ENCODE measurements around the gene LRRC41. TPM values are rescaled to one million over a fixed set of nuclear protein-coding genes. Genes with fewer than 3 reads are reported as not detected.
"Not testable (repeated sequence)": the region's sequence is repeated elsewhere in the genome, so short reads cannot be mapped to it uniquely, and the experiment has no call there.

The LRRC41 gene, protein sequence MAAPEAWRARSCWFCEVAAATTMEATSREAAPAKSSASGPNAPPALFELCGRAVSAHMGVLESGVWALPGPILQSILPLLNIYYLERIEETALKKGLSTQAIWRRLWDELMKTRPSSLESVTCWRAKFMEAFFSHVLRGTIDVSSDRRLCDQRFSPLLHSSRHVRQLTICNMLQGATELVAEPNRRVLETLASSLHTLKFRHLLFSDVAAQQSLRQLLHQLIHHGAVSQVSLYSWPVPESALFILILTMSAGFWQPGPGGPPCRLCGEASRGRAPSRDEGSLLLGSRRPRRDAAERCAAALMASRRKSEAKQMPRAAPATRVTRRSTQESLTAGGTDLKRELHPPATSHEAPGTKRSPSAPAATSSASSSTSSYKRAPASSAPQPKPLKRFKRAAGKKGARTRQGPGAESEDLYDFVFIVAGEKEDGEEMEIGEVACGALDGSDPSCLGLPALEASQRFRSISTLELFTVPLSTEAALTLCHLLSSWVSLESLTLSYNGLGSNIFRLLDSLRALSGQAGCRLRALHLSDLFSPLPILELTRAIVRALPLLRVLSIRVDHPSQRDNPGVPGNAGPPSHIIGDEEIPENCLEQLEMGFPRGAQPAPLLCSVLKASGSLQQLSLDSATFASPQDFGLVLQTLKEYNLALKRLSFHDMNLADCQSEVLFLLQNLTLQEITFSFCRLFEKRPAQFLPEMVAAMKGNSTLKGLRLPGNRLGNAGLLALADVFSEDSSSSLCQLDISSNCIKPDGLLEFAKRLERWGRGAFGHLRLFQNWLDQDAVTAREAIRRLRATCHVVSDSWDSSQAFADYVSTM
- 58.3 TPM for polyA plus RNA-seq (ENCODE audit: insufficient read length)

DNA sequence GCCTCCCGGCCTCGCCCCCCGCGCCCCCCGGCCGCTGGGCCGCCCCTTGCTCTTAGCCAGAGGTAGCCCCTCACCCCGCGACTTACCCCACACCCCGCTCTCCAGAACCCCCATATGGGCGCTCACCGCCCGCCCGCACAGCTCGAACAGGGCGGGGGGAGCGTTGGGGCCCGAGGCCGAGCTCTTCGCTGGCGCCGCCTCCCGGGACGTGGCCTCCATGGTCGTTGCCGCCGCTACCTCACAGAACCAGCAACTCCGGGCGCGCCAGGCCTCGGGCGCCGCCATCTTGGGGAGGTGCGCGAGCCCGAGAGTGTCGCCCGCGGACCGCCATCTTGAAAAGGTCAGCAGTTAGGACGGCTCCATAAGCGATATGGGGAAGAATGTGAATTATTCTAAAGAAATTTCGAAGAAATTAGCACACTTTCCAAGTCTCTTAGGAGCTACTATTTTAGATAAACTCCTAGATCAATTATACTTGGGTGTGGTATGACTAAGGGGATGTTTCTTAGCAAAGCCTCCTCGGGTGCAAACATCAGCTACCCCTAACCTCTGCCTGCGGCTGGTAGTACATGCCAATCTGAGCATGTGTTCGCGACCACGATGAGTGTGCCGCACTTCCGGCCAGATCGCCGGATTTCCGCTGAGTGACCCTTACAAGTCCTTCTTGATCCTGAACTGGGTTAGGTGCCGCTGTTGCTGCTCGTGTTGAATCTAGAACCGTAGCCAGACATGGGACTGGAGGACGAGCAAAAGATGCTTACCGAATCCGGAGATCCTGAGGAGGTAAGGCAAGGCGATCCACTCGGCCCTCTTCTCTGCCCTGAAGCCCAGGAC, at the start of gene LRRC41, which contains the start of gene UQCRH:
TSS of gene LRRC41 (minus strand) at position 579 of the 834 bp plus-strand sequence. CDS start at position 285, 294 bp downstream.
TSS of gene UQCRH (plus strand) at position 661 of the 834 bp plus-strand sequence. CDS start at position 730, 69 bp downstream.
- DNase-seq (ENCODE audit: low read depth): peak; percentile 93

DNA sequence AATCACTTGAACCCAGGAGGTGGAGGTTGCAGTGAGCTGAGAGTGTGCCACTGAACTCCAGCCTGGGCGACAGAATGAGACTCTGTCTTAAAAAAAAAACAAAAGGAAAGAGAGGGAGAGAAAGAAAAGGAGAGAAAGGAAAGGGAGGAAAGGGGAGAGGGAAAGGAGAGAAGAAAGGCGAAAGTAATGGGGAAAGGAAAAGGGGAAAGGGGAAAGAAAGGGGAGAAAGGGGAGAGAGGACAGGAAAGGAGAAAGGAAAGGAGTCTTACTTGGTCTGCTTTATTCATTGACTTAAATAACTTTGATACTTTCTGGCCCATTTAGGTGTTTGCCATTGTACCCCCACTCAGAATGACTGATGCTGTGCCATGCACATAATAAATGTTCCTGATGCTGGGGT, 48.9 kb upstream of the LRRC41 start:
- DNase-seq (ENCODE audit: low read depth): no peak

DNA sequence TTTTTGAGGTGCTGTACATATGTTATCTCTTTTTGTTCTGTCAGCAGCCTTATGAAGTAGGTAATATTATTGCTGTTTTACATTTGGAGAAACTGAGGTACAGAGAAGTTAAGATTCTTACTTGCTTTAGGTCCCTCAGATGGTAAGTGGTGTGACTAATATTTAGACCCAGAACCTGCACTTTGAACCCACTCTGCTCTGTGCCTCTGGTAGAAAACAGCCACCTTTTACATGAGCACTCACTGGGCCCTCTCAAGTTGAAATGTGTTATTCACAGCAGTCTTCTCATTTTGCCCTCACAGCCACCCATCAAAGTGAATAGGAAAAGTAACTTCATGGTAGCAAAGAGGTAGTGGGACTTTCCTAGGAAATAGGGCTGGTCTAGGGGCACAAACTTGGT, 41.9 kb upstream of the LRRC41 start:
- no peak for DNase-seq (ENCODE audit: low read depth)

DNA sequence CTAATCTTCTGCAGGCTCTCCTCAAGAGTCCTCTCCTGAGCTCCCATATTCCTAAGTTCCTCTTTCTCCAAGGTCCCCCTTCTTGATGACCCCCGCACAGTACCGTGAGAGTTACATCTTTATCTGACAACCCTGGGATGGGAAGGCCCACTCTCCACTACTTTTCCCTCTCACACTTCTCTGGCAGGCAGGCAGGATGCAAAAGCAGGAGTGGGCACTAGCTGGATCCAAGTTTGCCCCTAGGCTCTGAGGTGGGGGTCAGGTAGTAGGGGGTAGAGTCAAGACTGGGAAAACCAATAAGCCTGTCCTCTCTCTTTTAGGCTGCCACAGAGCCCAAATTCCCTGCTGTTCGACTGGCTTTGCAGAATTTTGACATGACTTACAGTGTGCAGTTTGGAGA, 41.1 kb upstream of the LRRC41 start:
- DNase-seq (ENCODE audit: low read depth): no peak

DNA sequence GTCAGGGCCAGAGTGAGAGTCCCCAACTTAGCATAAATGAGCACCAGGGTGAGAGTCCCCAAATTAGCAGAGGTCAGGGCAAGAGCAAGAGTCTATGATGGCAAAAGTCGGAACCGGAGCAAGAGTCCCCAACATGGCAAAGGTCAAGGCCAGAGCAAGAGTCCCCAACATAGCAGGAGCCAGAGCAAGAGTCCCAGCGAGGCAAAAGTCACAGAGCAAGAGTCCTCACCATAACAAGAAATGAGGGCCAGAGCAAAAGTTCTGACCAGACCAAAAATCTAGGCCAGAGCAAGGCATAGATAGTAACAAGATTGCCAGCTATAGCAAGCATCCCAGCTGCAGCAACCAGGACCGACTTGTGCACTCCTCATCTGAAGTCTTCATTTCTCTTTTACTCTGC, 40.3 kb upstream of the LRRC41 start:
- no peak for DNase-seq (ENCODE audit: low read depth)

DNA sequence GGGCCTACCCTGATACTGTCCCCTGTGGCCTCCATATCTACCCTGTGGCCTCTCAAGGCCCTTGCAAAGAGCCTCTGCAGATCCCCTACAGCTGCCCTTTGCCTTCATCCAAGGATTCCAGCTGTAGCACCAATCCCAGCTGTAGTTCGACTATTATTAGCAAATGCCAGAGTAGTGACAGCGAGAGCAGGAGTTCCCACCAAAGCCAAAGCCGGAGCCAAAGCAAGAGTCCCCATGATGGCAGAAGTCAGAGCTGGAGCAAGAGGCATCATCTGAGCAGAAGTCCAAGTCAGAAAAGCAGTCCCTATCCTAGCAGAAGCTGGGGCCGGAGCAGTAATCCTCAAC, 39.9 kb upstream of the LRRC41 start:
- no peak for DNase-seq (ENCODE audit: low read depth)

DNA sequence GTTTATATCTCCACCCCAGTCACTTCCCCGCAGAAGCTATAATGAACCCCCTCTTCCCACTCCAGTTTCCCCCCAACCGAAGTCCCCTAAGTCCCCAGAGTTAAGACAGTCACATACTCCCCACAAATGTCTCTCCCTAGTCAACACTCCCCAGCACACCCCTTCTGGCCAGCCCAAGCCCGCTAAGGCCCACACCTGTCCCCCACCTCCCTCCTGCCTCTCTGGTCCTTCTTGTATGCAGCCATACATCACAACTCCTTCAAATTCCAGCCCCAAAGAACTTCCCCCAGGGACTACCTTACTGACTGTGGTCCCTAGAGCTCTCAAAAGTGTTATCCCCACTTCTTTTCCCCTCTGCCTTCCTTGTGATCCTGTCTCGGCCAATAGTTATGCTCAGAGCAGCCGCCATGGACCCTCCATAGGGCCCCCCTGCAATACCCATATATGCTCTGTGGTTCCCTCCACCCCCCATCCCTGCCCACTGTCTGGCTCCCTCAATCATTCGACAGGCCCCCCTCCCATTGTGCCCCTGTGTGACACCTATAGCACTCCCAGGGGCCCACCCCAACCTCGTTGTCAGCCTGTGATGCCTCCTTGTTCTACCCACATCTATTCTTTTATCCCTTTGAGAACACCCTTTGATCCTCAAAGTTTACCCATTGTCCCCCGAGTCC, 39.4 kb upstream of the LRRC41 start:
- DNase-seq (ENCODE audit: low read depth): no peak

DNA sequence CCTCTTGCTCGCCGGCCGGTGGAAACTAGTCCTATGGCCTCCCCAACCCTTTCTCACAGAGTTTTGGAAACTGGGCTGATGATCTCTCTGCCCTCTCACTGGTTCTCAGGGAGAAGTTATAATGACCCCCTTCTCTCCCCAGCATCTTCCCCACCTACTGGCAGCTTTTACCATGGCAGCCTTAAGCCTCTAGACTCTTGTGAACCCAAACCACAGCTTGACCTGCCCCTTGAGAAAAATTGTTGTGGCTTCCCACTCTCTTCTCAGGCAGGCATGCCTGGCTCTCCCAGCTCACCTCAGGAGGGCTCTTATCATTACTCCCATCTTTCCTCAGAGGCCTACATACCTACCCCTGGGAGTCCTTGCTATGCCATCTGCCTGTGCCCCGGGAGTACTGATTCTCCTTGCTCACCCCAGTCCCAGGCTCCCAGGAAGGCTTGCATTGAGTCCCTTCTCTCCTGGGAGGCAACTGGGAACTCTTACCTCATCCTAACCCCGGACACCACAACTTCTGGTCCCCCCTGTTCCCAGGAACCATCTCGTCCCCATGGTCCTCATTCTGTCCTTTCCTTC, 38.8 kb upstream of the LRRC41 start:
- no peak for DNase-seq (ENCODE audit: low read depth)

DNA sequence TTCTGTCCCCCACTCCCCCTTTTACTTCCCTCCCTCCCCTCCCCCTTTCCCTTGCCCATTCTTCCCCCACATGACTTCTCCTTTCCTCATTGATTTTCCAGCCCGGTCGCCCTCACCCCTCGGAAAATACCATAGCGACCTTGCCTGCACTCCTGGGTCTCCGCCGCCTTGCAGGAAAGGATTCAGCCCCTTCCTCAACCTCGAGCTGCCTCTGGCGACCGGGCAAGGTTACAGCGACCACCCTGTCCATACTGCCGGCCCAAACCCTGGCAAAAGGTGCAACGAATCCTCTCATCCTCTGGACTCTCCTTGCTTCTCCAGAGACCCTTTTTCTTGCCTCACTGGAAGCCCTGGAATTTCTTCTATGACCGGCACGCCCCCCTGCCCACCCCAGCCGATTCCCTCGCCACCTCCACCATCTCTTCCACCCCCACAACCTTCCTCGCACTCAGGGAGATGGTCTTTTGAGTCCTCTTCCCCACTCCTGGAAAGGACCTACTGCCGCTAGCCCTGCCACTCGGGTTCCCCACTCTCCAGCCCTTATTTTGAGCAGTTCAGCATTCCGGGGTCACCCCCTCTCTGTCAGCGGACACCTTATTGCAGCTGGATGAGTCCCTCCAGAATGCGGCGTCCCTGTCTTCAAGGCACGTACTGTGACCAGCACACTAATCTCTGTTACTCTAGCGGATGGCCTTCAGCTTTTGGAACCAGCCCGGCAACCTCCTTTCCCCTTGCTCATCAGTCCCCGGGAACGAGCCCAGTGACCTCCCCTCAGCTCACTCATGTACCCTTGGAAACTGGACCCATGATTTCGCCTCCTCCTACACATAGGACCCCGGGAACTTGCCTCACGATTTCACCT, 38.0 kb upstream of the LRRC41 start:
- DNase-seq (ENCODE audit: low read depth): no peak

DNA sequence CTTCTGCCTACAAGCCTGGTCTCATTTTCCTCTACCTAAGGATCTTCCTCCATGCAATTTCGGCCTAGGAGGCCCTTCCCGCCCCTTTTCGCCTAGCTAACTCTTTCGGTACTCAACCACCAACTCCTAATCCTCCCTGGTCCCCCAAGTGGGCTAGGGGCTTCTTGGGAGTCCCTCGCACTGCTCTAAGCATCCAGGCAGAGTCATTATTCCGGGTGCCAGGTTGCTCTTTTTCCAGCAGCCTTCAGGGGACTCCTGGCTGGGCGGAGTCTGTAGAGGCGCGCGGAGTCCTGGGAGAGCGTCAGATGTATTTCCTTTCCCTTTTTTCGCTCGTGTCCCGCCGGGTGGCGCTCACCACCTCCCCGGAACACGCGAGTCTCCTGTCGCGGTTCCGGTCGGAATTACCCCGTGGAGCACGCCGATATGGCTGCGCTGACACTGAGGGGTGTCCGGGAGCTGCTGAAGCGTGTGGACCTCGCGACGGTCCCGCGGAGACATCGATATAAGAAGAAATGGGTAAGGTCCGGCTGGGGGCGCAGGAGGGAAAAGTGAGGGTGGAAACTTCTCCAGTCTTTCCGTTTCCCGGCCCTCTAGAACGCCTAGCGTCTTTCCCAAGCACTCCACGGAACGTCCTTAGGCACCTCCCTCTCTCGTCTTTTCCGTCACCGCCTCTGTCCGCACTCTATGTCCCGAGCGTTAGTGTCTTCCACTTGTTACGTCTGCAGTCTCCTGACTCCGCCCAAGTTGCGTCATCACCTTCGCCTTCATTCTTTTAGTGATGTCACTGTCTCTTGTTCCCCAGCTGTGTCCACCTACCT, 37.2 kb upstream of the LRRC41 start, which contains the start of gene NSUN4:
TSS of gene NSUN4 (plus strand) at position 404 of the 818 bp plus-strand sequence. CDS start at position 424, 20 bp downstream.
- DNase-seq (ENCODE audit: low read depth): peak; percentile 83

DNA sequence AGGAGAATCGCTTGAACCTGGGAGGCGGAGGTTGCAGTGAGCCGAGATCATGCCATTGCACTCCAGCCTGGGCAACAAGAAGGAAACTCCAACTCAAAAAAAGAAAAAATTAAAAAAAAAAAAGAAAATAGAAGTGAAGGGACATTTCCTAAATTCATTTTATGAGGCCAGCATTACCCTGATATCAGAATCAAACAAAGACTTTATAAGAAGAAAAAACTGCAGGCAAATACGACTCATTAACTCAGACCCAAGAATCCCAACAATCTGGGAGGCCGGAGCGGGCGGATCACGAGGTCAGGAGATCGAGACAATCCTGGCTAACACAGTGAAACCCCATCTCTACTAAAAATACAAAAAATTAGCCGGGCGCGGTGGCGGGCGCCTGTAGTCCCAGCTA, 34.0 kb upstream of the LRRC41 start:
- not testable (repeated sequence) for DNase-seq (ENCODE audit: low read depth)

DNA sequence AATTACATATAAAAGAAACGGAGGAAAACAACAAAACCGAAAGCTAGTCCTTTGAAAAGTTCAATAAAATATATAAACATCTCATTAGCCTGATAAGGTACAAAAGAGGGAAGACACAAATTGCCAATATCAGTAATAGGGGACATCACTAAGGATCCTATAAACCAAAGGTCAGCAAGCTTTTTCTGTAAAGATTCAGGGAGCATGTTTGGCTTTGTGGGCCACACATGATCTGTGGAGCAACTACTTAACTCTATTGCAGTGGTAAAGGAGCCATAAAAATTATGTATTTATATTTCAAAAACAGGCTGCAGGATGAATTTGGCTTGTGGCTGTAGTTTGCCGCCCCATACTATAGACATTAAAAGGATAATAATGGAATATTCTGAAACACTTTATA, 31.7 kb upstream of the LRRC41 start:
- DNase-seq (ENCODE audit: low read depth): no peak

DNA sequence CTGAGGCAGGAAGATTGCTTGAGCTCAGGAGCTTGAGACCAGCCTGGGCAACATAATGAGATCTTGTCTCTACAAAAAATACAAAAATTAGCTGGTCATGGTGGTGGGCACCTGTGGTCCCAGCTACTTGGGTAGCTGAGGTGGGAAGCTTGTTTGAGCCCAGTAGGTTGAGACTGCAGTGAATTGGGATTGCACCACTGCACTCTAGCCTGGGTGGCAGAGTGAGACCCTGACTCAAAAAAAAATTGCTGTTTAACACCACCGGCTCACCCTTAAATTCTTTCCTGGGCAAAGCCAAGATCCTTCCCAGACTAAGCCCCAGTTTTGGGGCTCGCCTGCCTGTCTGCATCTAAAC, 30.6 kb upstream of the LRRC41 start:
- no peak for DNase-seq (ENCODE audit: low read depth)

DNA sequence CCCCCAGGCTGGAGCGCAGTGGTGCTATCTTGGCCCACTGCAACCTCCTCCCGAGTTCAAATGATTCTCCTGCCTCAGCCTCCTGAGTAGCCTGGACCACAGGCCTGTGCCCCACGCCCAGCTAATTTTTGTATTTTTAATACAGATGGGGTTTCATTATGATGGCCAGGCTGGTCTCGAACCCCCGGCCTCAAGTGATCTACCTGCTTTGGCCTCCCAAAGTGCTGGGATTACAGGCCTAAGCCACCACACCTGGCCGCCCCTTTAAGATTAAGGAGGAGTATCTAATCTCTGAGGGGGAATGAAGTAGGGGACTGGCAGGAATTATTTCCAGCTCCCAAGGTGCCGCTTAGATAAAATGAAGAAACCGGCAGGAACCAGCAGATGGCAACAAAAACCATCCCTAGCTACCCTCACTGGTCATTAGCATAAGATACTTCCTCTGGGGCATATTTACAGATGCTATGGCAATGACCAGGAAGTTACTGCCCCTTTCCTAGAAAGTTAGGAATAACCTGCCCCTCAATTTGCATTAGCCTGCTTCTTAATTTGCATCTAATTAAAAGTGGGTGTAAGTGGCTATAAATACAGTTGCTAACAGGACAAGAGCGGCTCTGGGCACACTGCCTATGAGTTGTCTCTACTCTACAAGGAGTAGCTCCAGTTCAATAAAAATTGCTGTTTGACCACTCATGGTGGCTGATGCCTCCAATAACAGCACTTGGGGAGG, 30.0 kb upstream of the LRRC41 start:
- no peak for DNase-seq (ENCODE audit: low read depth)

DNA sequence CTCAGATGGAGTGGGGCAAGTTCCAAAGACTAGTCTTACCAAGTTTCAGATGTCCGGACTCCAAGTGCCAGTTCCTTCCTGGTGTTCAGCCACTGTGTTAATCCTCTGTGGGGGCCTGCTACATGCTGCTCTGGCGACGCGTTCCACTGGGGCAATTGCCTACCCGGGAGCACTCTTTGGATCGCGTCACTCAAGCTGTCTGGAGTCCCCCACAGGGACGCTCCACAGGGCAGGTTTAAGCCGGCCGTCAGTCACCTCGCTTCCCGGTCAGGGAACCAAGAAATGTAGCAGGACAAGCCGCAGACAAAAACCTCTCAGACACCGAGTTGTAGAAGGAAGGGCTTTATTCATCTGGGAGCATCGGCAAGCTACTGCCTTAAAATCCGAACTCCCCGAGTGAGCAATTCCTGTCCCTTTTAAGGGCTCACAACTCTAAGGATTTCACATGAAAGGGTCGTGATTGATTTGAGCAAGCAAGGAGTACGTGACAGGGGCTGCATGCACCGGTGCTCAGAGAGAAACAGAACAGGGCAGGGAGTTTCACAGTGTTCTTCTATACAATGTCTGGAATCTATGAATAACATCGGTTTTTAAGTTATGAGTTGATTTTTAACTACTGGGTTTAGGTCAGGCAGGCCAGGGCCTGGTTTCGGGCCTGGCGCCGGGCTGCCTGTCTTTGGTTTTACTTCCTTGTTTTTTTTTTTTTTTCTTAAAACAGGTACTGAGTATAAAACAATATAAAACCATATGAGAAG, 28.5 kb upstream of the LRRC41 start:
- DNase-seq (ENCODE audit: low read depth): not testable (repeated sequence)

DNA sequence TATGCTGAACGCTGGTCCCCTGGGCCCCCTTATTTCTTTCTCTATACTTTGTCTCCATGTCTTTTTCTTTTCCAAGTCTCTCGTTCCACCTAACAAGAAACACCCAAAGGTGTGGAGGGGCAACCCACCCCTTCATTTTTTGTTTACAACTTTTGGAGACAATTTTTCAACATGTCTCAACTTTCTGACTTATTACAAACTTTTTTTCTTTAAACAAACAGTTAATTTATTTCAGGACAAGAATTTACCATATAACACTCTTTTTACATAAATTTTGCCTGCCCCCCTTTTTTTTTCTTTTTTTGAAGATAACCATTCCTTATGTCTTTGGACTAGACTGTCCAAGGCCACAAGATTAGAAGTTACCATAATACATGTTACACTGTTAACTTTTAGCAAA, 27.0 kb upstream of the LRRC41 start:
- DNase-seq (ENCODE audit: low read depth): not testable (repeated sequence)

DNA sequence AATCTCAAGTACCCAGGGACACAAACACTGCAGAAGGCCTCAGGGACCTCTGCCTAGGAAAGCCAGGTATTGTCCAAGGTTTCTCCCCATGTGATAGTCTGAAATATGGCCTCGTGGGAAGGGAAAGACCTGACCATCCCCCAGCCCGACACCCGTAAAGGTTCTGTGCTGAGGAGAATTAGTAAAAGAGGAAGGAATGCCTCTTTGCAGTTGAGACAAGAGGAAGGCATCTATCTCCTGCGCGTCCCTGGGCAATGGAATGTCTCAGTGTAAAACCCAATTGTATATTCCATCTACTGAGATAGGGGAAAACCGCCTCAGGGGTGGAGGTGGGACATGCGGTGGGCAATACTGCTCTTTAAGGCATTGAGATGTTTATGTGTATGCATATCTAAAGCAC, 26.4 kb upstream of the LRRC41 start:
- not testable (repeated sequence) for DNase-seq (ENCODE audit: low read depth)

DNA sequence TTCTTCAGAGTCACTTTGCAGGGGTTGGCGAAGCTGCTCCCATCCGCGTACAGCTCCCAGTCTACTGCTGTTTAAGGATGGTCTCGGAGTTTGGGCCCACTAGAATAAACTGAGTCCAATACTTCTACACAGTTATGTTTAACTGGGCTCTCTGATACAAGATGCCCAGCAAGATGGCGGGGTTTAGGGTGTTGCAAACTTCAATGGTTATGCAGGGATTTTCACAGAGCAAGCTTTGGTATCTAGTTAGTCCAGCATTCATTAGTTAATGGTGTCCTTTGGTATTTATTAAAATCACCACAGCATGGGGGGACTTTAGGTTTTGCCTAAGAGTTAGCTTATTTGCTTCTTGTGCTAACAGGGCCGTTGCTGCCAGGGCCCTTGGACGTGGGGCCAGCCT, 24.8 kb upstream of the LRRC41 start:
- not testable (repeated sequence) for DNase-seq (ENCODE audit: low read depth)
